ENCODE measurements around the gene SLC12A7.

Gene SLC12A7

GRCh38 chr5:1058988-1059883 is 52.6 kb downstream of the SLC12A7 start:
- DNase-seq = no peak

DNA sequence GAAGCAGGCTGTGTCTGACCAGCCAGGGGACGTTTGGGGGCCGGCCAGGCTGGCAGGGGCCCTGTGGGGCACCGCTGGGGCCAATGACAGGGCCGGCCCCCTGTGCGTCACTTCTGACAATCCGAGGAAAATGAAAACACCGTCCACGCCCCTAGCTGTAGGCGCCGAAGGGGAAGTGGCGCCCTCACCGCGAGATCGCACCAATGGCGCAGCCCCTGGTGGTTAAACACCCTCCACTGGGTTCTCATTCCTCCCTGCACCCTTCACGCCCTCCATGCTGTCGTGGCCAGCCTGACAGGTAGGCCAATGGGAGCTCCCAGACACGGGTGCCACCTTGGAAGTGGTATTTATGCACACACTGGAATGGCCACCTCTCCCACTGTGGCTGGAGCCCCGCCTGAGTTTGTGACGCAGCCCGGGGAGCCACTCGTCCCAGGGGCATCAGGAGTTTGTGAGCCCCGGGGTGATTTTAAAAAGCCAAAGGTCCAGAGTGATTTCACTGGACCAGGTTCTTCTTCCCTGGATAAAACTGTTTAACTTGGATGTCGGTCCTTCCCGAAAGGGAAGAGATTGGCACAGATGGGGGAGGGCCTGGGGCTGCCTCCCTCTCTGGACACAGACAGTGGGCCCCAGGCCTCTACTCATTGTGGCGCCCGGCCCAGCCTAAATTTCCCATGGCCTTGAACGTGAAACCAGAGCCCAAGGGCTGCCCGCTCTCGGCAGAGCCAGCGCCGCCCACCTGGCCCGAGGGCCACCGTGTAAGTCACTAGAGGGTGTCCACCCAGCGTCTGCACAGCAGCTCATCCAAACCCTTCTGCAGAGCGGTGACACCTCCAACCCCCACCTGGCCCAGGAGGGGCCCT is 53.5 kb downstream of the SLC12A7 start:
- DNase-seq = no peak

- no peak for DNase-seq
These were observed 54.3 kb downstream of the SLC12A7 start for GRCh38 chr5:1057485-1058082.

DNA sequence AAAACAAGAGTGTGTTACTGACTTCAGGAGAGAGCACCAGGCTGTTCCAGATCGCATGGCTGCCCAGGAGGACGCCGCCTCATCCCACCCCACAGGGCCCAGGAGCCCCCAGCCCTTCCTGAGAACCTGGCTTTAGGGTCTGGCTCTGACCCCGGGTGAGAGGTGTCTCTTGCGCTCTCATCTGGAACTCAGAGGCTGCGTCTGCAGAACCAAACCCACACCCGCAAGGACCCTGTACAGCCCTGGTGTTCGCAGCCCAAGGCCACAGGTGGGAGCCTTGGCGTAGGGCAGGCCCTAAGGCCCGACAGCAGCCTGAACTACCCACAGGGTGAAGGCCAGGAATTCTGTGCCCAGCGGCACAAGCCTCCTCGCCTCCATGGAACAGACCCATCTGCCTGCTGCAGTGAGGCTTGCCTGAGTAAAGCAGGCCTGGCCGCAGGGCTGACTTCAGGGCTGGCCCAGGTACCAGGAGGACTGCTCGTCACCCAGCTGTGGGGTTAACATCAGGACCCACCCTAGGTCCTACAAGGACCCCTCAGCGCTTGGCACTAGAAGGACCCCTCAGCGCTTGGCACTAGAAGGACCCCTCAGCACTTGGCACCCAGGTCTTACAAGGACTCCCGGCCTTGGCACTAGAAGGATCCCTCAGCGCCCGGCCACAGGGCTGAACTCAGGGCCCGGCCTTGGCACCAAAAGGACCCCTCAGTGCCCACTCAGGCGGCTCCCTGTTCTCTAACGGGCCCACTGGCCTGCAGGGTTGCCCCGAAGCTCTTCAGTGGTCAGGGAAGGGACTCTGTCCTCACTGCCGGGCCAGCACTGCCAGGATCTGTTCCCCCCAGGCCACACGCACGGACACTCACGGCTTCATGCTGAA is 55.0 kb downstream of the SLC12A7 start:
- no peak for DNase-seq

- no peak for DNase-seq
These were observed 55.8 kb downstream of the SLC12A7 start for GRCh38 chr5:1055896-1056610.

DNA sequence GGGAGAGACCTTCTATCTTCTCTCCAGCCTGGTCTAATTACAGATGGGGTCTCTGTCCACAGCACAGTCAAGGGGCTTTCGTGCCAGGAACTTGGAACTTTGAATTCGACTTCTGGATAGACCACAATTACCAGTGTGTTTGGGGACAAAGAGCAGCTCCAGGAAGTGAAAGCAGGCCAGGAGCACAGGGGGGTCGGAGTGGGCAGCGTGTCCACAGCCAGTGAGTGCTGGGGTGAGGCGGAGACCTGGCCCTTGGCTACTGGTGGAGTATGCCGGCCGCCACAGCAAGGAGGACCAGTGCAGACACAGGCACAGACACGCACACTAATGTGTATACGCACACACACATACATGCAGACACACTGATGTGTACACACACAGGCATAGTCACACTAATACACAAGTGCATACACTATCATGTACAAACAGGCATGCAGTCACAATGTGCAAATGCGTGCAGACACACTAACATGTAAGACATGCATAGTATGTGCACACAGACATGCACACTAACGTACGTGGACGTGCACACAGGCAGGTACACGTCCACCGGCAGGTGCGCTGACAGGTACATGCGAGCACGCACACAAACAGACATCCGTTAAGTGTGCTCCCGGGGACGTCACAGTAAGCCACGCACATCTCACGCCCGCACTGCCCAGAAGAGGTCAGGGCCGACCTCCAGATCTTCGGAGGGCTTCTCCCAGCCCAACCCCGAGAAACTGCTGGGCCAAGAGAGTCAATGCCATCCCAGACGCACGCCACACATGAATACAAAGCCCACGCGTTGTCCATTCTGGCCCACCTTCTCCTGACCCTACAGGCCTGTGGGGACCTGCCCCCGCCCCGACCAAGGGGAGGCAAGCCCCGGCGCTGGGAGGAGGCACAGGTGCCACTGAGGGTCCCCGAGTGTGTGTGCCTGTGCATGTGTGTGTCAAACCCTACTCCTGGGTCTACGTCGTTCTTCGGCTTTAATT is 56.8 kb downstream of the SLC12A7 start:
- no peak for DNase-seq

- no peak for DNase-seq
These were observed 57.7 kb downstream of the SLC12A7 start for GRCh38 chr5:1054018-1054798.

DNA sequence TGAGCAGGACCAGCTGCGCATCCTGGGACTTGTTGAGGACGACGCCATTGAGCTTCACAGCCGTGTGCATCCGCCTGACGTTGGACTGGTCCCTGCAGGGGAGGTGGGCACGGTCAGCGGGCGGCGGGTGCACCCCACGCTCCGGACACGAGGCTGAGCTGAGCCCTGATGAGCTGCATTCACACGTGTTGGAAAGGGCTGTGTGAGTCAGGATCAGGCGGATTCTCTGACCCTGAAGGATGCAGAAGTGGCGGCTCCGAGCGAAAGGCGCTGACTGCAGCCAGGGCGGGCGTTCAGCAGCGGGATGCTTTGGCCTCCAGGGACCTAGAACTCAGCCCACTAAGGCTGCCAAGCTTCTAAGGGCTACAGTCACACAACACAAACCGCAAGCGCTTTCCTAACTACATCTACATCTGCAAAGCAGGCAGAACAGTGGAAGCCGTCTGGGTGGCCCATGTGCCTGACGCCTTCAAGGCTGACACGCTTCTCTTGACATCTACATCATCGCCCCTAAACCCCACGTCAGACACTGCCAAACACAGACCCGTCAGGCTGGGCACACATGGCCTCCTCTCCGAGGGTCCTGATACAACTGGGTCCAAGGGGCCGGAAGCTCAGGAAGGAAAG is 58.4 kb downstream of the SLC12A7 start:
- no peak for DNase-seq

DNA sequence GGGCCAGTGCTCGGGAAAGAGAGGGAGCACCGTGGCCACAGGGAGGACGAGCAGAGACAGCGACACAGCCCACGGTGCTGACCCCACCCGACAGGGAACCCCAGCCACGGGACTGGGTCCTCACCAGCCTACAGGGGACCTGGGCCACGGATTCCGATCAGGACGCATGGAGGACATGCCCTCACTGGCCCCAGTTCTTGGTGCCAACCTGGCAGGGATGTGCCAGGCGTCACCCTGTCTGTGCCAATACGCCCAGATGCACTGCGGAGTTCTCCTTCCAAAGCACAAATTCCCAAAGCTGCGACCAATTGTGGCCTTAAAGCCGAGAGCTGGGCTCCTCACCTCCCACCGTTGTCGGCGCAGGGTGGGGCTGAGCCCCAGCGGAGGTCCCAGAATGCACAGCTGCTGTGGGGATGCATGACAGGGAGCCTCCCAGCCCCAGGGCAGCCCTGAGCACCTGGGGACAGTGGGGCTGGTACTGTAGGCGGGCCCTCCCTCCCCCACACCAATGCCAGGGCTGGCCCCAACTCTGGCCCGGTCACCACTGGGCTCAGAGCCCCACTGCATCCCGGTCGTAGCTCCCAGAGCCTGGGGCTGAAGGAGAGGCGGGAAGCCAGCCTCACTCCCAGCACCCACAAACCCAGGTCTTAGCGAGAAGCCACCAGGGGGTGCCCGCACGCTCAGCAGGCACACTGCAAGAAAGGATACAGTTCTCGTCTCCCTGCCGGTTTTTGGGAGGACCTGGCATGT is 59.0 kb downstream of the SLC12A7 start:
- no peak for DNase-seq

GRCh38 chr5:1052076-1052475 is 59.8 kb downstream of the SLC12A7 start:
- DNase-seq = no peak

DNA sequence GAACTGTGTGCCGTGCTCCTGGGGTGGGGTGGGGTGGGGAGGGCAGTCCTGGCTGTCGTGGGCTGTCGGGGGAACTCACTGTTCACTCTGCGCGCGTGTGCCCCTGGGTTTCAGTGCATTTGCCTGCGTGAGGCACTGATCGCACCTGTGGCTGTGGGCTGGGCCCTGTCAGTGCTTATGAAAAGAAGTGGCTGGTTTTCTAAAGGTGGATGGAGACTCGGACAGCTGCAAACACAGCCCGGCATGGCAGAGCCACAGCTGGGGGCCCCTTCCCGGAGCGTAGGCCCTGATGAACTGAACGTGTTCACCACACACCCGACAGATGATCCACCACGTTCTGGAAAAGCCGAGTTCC is 60.5 kb downstream of the SLC12A7 start:
- no peak for DNase-seq

DNA sequence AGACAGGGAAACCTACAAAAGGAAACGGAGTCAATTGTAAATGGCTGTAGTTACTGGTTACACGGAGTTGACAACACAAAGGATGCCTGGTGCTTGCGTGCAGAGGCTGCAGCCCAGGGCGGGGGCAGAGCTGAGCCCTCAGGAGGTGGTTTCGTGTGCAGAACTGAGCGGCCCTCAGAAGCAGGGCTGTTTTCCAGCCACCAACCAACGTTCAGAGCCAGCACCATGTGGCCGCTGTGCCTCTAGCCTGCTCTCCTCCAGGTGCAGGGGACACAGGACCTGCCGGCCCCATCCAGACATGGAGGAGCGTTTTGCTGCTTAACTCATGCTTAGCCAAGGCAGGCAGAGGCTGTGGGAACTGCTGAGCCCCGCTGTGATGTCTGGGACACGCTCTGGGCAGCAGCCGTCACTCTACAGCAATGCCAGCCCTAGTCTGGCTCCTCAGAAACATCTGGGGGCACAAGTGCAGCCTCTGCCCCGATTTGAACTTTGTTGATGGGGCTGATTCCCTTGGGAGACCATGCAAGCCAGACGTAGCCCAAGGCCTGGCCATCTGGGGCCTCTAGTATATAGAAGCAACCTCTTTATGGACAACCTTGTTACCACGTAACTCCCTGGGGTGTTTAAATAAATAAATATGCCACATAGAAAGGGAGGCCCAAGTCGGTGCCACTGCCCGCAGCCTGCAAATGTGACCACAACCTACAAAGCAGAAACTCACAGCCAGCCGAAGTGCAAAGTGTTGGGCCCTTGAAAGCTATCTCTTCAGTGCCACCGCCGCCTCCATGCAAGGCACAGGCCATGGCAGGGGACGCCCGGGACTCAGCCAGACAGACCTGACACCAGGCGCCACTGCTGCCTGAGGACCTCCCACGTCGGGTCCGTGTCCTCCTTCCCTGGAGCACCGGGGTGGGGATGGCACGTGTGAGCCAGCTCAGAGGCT is 61.2 kb downstream of the SLC12A7 start:
- no peak for DNase-seq

DNA sequence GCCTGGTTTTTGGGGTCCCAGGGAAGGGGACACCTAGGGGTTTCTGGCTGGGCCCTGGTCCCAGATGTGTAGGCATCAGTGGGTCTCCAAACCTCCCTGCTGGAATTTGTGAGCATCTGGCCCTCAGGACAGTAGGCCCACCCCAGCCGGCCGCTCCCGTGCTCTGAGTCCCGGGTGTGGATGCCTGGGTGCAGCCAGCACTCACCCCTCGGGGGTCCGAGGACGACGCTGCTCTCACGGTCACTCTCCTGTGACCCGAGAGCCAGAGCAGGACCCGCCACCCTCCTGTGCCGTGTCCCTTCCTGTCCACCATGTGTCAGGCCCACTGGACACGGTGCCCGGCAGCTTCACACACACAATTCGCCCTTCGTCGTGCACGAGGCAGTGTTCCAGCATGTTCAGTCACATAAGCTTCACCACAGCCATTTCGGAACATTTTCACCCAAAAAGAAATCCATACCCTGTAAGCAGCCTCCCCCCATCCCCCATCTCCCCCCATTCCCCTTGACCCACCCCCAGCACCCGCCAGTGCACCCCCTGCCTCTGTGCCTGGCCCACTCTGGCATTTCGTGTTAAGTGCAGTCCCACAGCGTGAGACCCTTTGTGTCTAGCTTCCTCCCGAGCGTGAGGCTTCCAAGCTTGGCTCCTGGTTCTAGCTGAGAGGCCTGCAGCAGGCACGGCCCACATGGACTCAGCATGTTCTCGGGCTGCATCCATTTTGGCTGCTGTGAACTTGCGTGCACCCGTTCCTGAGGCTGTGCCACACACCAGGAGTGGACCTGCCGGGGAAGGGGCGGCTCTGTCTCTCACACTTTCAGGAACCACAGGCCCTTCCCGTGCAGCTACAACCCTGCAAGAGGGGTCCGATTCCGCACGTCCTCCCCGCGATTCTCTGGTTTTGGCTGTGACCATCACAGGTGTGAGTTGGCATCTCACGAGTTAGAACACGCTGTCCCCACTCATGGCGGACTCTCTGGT is 62.7 kb downstream of the SLC12A7 start:
- no peak for DNase-seq

DNA sequence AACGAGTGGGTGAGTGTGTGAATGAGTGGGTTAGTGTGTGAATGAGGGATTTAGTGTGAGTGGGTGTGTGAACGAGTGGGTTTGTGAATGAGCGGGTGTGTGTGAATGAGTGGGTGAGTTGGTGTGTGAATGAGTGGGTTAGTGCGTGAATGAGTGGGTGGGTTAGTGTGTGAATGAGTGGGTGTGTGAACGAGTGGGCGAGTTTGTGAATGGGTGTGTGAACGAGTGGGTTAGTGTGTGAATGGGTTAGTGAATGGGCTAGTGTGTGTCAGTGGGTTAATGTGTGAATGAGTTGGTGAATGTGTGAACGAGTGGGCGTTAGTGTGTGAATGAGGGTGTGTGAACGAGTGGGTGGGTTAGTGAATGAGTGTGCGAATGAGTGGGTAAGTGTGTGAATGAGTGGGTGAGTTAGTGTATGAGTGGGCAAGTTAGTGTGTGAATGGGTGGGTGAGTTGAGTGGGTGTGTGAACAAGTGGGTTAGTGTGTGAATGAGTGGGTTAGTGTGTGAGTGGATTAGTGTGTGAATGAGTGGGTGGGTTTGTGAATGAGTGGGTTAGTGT is 63.6 kb downstream of the SLC12A7 start:
- no peak for DNase-seq

- no peak for DNase-seq
These were observed 64.4 kb downstream of the SLC12A7 start for GRCh38 chr5:1047332-1047965.
